Activated T-helper 2 cell treated with anti-CD3 and anti-CD28 coated beads, Interferon-gamma antibody, Interleukin-2, Interleukin-4, amounts not matched to agents 10 μg/mL and 5 μg/mL and 100 μg/mL, durations not matched to agents 14 hours and 24 hours and 36 hours (primary cell): ENCODE results near the gene BTF3. TPM values are rescaled to one million over a fixed set of nuclear protein-coding genes. Genes with fewer than 3 reads are reported as not detected.
"Not testable (repeated sequence)": the region's sequence is repeated elsewhere in the genome, so short reads cannot be mapped to it uniquely, and the experiment has no call there.

Experiments used
- DNase-seq: peaks from one replicate; pipeline ENCODE4 v3.0.0; 2021; ENCODE audit warnings: low spot score
- H3K27ac Mint-ChIP-seq: one replicate; pipeline ENCODE4 v1.8.0; 2021; ENCODE audit warnings: mixed read lengths
- H3K27me3 Mint-ChIP-seq: one replicate; pipeline ENCODE4 v1.8.0; 2021; ENCODE audit warnings: low read depth, mixed read lengths
- H3K36me3 Mint-ChIP-seq: one replicate; pipeline ENCODE4 v1.8.0; 2021; ENCODE audit warnings: low read depth, mixed read lengths
- H3K4me1 Mint-ChIP-seq: one replicate; pipeline ENCODE4 v1.8.0; 2021; ENCODE audit warnings: low read depth, mixed read lengths
- H3K4me3 Mint-ChIP-seq: one replicate; pipeline ENCODE4 v1.8.0; 2021; ENCODE audit warnings: low read depth, mild to moderate bottlenecking, moderate library complexity, mixed read lengths
- H3K9me3 Mint-ChIP-seq: one replicate; pipeline ENCODE4 v1.8.0; 2021; ENCODE audit warnings: mixed read lengths
- intact Hi-C: fragments of 100-400 bp; cut with micrococcal nuclease; formaldehyde crosslinking; loops from one replicate; pipeline ENCODE4 v1.15.1; 2023
- total RNA-seq: library from RNA; stranded (reverse); gene quantifications from 2 replicates; pipeline ENCODE4 v1.2.3, GENCODE V29; 2022

BTF3 gene
- total RNA-seq, 1 donor from 2014 or later = 969 TPM

GRCh38 chr5:73490088-73490487, 8.2 kb upstream of the BTF3 start:
- H3K9me3 Mint-ChIP-seq = no peaks in the 10 kb centered on the region

GRCh38 chr5:73491155-73491554, 7.1 kb upstream of the BTF3 start:
- peaks cover 46% of the 10 kb centered on the region for H3K27me3 Mint-ChIP-seq
- H3K27ac Mint-ChIP-seq = no peak overlapping the region
- H3K4me3 Mint-ChIP-seq = no peak overlapping the region
- no peaks in the 10 kb centered on the region for H3K36me3 Mint-ChIP-seq
- no peaks in the 10 kb centered on the region for H3K4me1 Mint-ChIP-seq
- DNase-seq = no peak
- intact Hi-C loops = no loop called here
- H3K9me3 Mint-ChIP-seq = no peaks in the 10 kb centered on the region

More at GRCh38 chr5:73490088-73490487, 8.2 kb upstream of the BTF3 start:
- H3K27me3 Mint-ChIP-seq = peaks cover 47% of the 10 kb centered on the region
- no peaks in the 10 kb centered on the region for H3K36me3 Mint-ChIP-seq
- H3K4me1 Mint-ChIP-seq = no peaks in the 10 kb centered on the region
- H3K27ac Mint-ChIP-seq = no peak overlapping the region
- no peak overlapping the region for H3K4me3 Mint-ChIP-seq
- intact Hi-C loops = no loop called here
- no peak for DNase-seq

GRCh38 chr5:73493421-73493820, 4.8 kb upstream of the BTF3 start:
- DNase-seq = no peak
- H3K9me3 Mint-ChIP-seq = no peaks in the 10 kb centered on the region
- peaks cover 35% of the 10 kb centered on the region for H3K27me3 Mint-ChIP-seq
- H3K4me1 Mint-ChIP-seq = peaks cover 4% of the 10 kb centered on the region
- H3K27ac Mint-ChIP-seq = no peak overlapping the region
- peaks cover 4% of the 10 kb centered on the region for H3K36me3 Mint-ChIP-seq
- intact Hi-C loops = no loop called here
- no peak overlapping the region for H3K4me3 Mint-ChIP-seq

- no peak overlapping the region for H3K4me3 Mint-ChIP-seq
Measured at GRCh38 chr5:73494721-73495120, 3.5 kb upstream of the BTF3 start.

GRCh38 chr5:73495772-73496335, 2.4 kb upstream of the BTF3 start:
- H3K4me1 Mint-ChIP-seq = peaks cover 14% of the 10 kb centered on the region
- DNase-seq = no peak
- intact Hi-C loops = no loop called here
- no peak overlapping the region for H3K27ac Mint-ChIP-seq
- peaks cover 27% of the 10 kb centered on the region for H3K27me3 Mint-ChIP-seq
- no peak overlapping the region for H3K4me3 Mint-ChIP-seq
- peaks cover 27% of the 10 kb centered on the region for H3K36me3 Mint-ChIP-seq
- H3K9me3 Mint-ChIP-seq = no peaks in the 10 kb centered on the region

More at GRCh38 chr5:73494721-73495120, 3.5 kb upstream of the BTF3 start:
- peaks cover 17% of the 10 kb centered on the region for H3K36me3 Mint-ChIP-seq
- no peak overlapping the region for H3K27ac Mint-ChIP-seq
- no peaks in the 10 kb centered on the region for H3K9me3 Mint-ChIP-seq
- intact Hi-C loops = no loop called here
- H3K27me3 Mint-ChIP-seq = peaks cover 29% of the 10 kb centered on the region
- H3K4me1 Mint-ChIP-seq = peaks cover 8% of the 10 kb centered on the region
- DNase-seq = no peak

GRCh38 chr5:73496984-73497457, 1.2 kb upstream of the BTF3 start:
- intact Hi-C loops = no loop called here
- Mint-ChIP-seq H3K27ac (no peak overlapping the region), H3K4me3 (peak overlapping the region; percentile 99), H3K36me3 (peaks cover 35% of the 10 kb centered on the region), H3K9me3 (no peaks in the 10 kb centered on the region), H3K4me1 (peaks cover 22% of the 10 kb centered on the region), H3K27me3 (peaks cover 18% of the 10 kb centered on the region)
- DNase-seq = no peak

GRCh38 chr5:73497497-73498056, 665 bp upstream of the BTF3 start:
- Mint-ChIP-seq H3K9me3 (no peaks in the 10 kb centered on the region), H3K36me3 (peaks cover 40% of the 10 kb centered on the region), H3K4me3 (peak overlapping the region; percentile 99), H3K27me3 (peaks cover 17% of the 10 kb centered on the region), H3K27ac (peak overlapping the region; percentile 100), H3K4me1 (peaks cover 26% of the 10 kb centered on the region)
- intact Hi-C loops = loop anchor here (1.0 to 2.0 kb wide), 2 partner anchors 21 to 68 kb away; partner anchors contain the start of genes ANKRA2 and UTP15
- no peak for DNase-seq

GRCh38 chr5:73499187-73499586, 945 bp downstream of the BTF3 start:
- Mint-ChIP-seq H3K36me3 (peaks cover 56% of the 10 kb centered on the region), H3K9me3 (no peaks in the 10 kb centered on the region), H3K4me3 (peak overlapping the region; percentile 99), H3K27me3 (peaks cover 6% of the 10 kb centered on the region), H3K27ac (peak overlapping the region; percentile 100), H3K4me1 (peaks cover 26% of the 10 kb centered on the region)
- DNase-seq = no peak
- intact Hi-C loops = loop anchor here (2.0 kb wide), 1 partner anchor 20 kb away; no protein-coding TSS in a partner anchor

- Mint-ChIP-seq H3K36me3 (peaks cover 62% of the 10 kb centered on the region), H3K9me3 (no peaks in the 10 kb centered on the region), H3K27ac (peak overlapping the region; percentile 100), H3K4me3 (peak overlapping the region; percentile 99), H3K27me3 (peaks cover 4% of the 10 kb centered on the region), H3K4me1 (peaks cover 26% of the 10 kb centered on the region)
- intact Hi-C loops = loop anchor here (2.0 to 5.0 kb wide), 2 partner anchors 19 to 38 kb away; no protein-coding TSS in a partner anchor
- no peak for DNase-seq
Measured at GRCh38 chr5:73499756-73500155, 1.5 kb downstream of the BTF3 start.

GRCh38 chr5:73501406-73501805, 3.2 kb downstream of the BTF3 start:
- Mint-ChIP-seq H3K4me1 (peaks cover 28% of the 10 kb centered on the region), H3K4me3 (no peak overlapping the region)
- no peak for DNase-seq

GRCh38 chr5:73506459-73506955, 8.3 kb downstream of the BTF3 start:
- DNase-seq = no peak
- Mint-ChIP-seq H3K36me3 (peaks cover 47% of the 10 kb centered on the region), H3K4me3 (no peak overlapping the region), H3K27ac (no peak overlapping the region), H3K27me3 (no peaks in the 10 kb centered on the region), H3K4me1 (peaks cover 8% of the 10 kb centered on the region), H3K9me3 (no peaks in the 10 kb centered on the region)
- intact Hi-C loops = no loop called here

More at GRCh38 chr5:73501406-73501805, 3.2 kb downstream of the BTF3 start:
- intact Hi-C loops = loop anchor here (5.0 kb wide), 1 partner anchor 36 kb away; no protein-coding TSS in a partner anchor
- no peaks in the 10 kb centered on the region for H3K27me3 Mint-ChIP-seq
- no peaks in the 10 kb centered on the region for H3K9me3 Mint-ChIP-seq
- H3K27ac Mint-ChIP-seq = no peak overlapping the region
- peaks cover 75% of the 10 kb centered on the region for H3K36me3 Mint-ChIP-seq

GRCh38 chr5:73507062-73507461, 8.8 kb downstream of the BTF3 start:
- Mint-ChIP-seq H3K36me3 (peaks cover 46% of the 10 kb centered on the region), H3K27me3 (no peaks in the 10 kb centered on the region), H3K9me3 (no peaks in the 10 kb centered on the region), H3K4me3 (no peak overlapping the region), H3K4me1 (peaks cover 7% of the 10 kb centered on the region), H3K27ac (no peak overlapping the region)
- intact Hi-C loops = no loop called here
- no peak for DNase-seq

- peaks cover 32% of the 10 kb centered on the region for H3K36me3 Mint-ChIP-seq
- H3K9me3 Mint-ChIP-seq, intact Hi-C loops, DNase-seq, H3K27me3 Mint-ChIP-seq, H3K4me1 Mint-ChIP-seq, H3K27ac Mint-ChIP-seq, H3K4me3 Mint-ChIP-seq: not testable (repeated sequence)
Measured at GRCh38 chr5:73508521-73508920, 10.3 kb downstream of the BTF3 start.
